Head of caudate nucleus (tissue), 42 donors: ENCODE measurements around the gene RPAIN.

Experiments
- DNase-seq, 42 donors: peaks; one replicate each; pipeline versions ENCODE4 v3.0.0 to v3.0.0-alpha.2; 2020 to 2021; ENCODE audit warnings: mixed read lengths in 7 of 42
- intact Hi-C: fragments of 100-400 bp; cut with DNase I; formaldehyde crosslinking; loops from one replicate; pipeline ENCODE4 v1.15.0; 2022

Gene RPAIN

GRCh38 chr17:5419959-5420653 lies at the start of gene RPAIN:
Gene RPAIN (plus strand): TSS chr17:5420182. CDS start chr17:5420211, 29 bp downstream.
- peak; percentile 89 to 97 (median 93) for DNase-seq
- intact Hi-C loops = no loop called here

- no peak for DNase-seq
- intact Hi-C loops = no loop called here
These were observed 49.6 kb upstream of the RPAIN start for GRCh38 chr17:5370411-5370810.

- DNase-seq = peak in 26 of 42 donors; percentile 11 to 79 (median 42)
- intact Hi-C loops = no loop called here
These were observed 46.9 kb upstream of the RPAIN start for GRCh38 chr17:5373112-5373511.

GRCh38 chr17:5378566-5379207 lies 41.3 kb upstream of the RPAIN start:
- intact Hi-C loops = no loop called here
- no peak for DNase-seq

GRCh38 chr17:5379351-5380107 lies 40.5 kb upstream of the RPAIN start:
- intact Hi-C loops = no loop called here
- peak in 15 of 42 donors; percentile 11 to 69 (median 29) for DNase-seq

- intact Hi-C loops = no loop called here
- DNase-seq = no peak
These were observed 39.4 kb upstream of the RPAIN start for GRCh38 chr17:5380491-5381135.

- DNase-seq = no peak
- intact Hi-C loops = no loop called here
These were observed 38.4 kb upstream of the RPAIN start for GRCh38 chr17:5381542-5381941.

GRCh38 chr17:5391678-5392077 lies 28.3 kb upstream of the RPAIN start:
- DNase-seq = no peak
- intact Hi-C loops = no loop called here

- no peak for DNase-seq
- intact Hi-C loops = no loop called here
These were observed 23.4 kb upstream of the RPAIN start for GRCh38 chr17:5396612-5397011.

GRCh38 chr17:5399767-5400166 lies 20.2 kb upstream of the RPAIN start:
- no peak for DNase-seq
- intact Hi-C loops = no loop called here

GRCh38 chr17:5405400-5405799 lies 14.6 kb upstream of the RPAIN start:
- intact Hi-C loops = no loop called here
- no peak for DNase-seq

- DNase-seq = no peak
- intact Hi-C loops = no loop called here
These were observed 11.8 kb upstream of the RPAIN start for GRCh38 chr17:5408186-5408585.

GRCh38 chr17:5410594-5411272 lies 9.2 kb upstream of the RPAIN start:
- intact Hi-C loops = no loop called here
- no peak for DNase-seq

- intact Hi-C loops = no loop called here
- peak in 8 of 42 donors; percentile 10 to 64 (median 35) for DNase-seq
These were observed 6.3 kb upstream of the RPAIN start for GRCh38 chr17:5413682-5414081.

GRCh38 chr17:5416901-5417300 lies 3.1 kb upstream of the RPAIN start:
- DNase-seq = no peak
- intact Hi-C loops = no loop called here

- DNase-seq = peak in 23 of 42 donors; percentile 14 to 68 (median 32)
- intact Hi-C loops = no loop called here
These were observed 1.1 kb upstream of the RPAIN start for GRCh38 chr17:5418858-5419355.

- peak; percentile 95 to 99 (median 98) for DNase-seq
- intact Hi-C loops = no loop called here
These were observed 525 bp upstream of the RPAIN start, which contains the start of gene NUP88 for GRCh38 chr17:5419356-5419958. Gene NUP88 (minus strand): TSS chr17:5419662. CDS start chr17:5419650, 12 bp downstream.

GRCh38 chr17:5422505-5422904 lies 2.5 kb downstream of the RPAIN start:
- intact Hi-C loops = no loop called here
- no peak for DNase-seq
